ENCODE results near the gene COL4A6. TPM values are rescaled to one million over a fixed set of nuclear protein-coding genes. Genes with fewer than 3 reads are reported as not detected.

COL4A6 gene
- total and polyA plus RNA-seq, 2 of the 8 experiments (the other 6 are each of a cell fraction or from before 2014, with no cell fraction given), result 5.9 to 11.8 TPM

DNA sequence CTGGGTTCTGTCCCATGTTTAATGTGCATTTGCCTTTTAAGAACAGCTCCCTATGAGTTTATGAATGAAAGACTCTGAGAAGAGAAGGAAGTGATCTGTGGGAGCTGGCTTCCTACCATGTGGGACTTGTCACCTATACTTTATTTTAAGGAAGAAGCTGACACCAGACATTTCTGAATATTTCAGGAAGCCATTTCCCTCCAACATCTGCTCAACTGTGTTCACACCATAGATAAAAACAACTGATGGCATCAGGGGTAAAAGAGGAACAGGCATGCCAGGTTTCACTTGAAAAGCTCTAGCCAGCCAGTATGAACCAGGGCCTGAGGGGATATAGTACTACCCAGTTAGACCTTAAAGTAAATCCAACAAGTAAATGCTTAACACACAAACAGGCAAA lies 116.0 kb downstream of the COL4A6 start:
- CTCF ChIA-PET (ENCODE audit: partially characterized antibody), result interaction anchor here (0.8 to 1.3 kb wide), 2 partner anchors 15 to 528 kb away, joined by 3 read pairs; no protein-coding TSS in a partner anchor
- no peaks in the 10 kb centered on the region for H3K79me2 ChIP-seq (ENCODE audit: control insufficient read depth in 1 of 2, insufficient read depth in 2 of 2, low read length in 2 of 2)
- DNase-seq (ENCODE audit: low read depth in 1 of 2, low spot score in 2 of 2), result no peak
- TF ChIP-seq RBBP5 (IDR thresholded peaks at IDR 0.05; ENCODE audit: borderline replicate concordance, low read depth, low read length) (no peak), EGR1 (IDR thresholded peaks at IDR 0.05; ENCODE audit: borderline replicate concordance, low read depth, low read length) (no peak), POLR2A (IDR thresholded peaks at IDR 0.05; ENCODE audit: control extremely low read depth in 1 of 2, low read depth in 2 of 2, low read length in 2 of 2) (no peak), SIN3A (conservative IDR thresholded peaks at IDR 0.05 in 1 of 2, IDR thresholded peaks at IDR 0.05 in 1 of 2; ENCODE audit: low read depth in 1 of 2, low read length in 2 of 2) (no peak), FOSL1 (IDR thresholded peaks at IDR 0.05; ENCODE audit: insufficient read depth, low read depth, low read length) (no peak)

More for the DNA sequence above, 116.0 kb downstream of the COL4A6 start:
- H2BK12ac ChIP-seq (ENCODE audit: low read depth, low read length), result no peak overlapping the region
- no peak for FAIRE-seq
- H2BK5ac ChIP-seq (ENCODE audit: low read depth, low read length), result no peak overlapping the region
- H4K91ac ChIP-seq (replicated peaks; ENCODE audit: insufficient read length, low read length), result no peak overlapping the region
- H2BK20ac ChIP-seq (ENCODE audit: low read length), result no peak overlapping the region
- no peaks in the 10 kb centered on the region for H4K20me1 ChIP-seq (replicated peaks in 1 of 2; ENCODE audit: control insufficient read depth in 1 of 2, insufficient read depth in 2 of 2, low read length in 2 of 2)
- no peak overlapping the region for H3K18ac ChIP-seq (ENCODE audit: extremely low read depth, low read length)
- no peak overlapping the region for H3K4me2 ChIP-seq (ENCODE audit: insufficient read depth in 1 of 2, low read depth in 2 of 2, low read length in 2 of 2)
- no peak overlapping the region for H4K5ac ChIP-seq (ENCODE audit: insufficient read length, low read depth, low read length)
- POLR2A ChIA-PET (ENCODE audit: partially characterized antibody), result no interaction called here
- no peak overlapping the region for H3K4ac ChIP-seq (replicated peaks; ENCODE audit: insufficient read length, low read depth, low read length)
- H3K27ac ChIP-seq (ENCODE audit: low read depth, low read length), result no peak overlapping the region
- H4K8ac ChIP-seq (ENCODE audit: extremely low read depth, insufficient read depth, low read length), result no peak overlapping the region
- no peaks in the 10 kb centered on the region for H3K4me1 ChIP-seq (replicated peaks in 1 of 4; ENCODE audit: control insufficient read depth in 3 of 4, insufficient read depth in 4 of 4, low read length in 3 of 4)
- no peaks in the 10 kb centered on the region for H3K79me1 ChIP-seq (ENCODE audit: low read depth, low read length)
- no peak overlapping the region for H3K56ac ChIP-seq (replicated peaks; ENCODE audit: insufficient read length, low read depth, low read length)
- no peak overlapping the region for H2AFZ ChIP-seq (ENCODE audit: low read length)
- no peaks in the 10 kb centered on the region for H3K36me3 ChIP-seq (ENCODE audit: control insufficient read depth in 2 of 4, insufficient read depth in 4 of 4, low read length in 3 of 4)
- no peak overlapping the region for H2BK120ac ChIP-seq (replicated peaks; ENCODE audit: low read depth, low read length)
- no peak overlapping the region for H2BK15ac ChIP-seq (ENCODE audit: low read length)
- H2AK5ac ChIP-seq (ENCODE audit: low read depth, low read length), result no peak overlapping the region
- no peak overlapping the region for H3K9ac ChIP-seq (replicated peaks in 1 of 4; ENCODE audit: extremely low read depth in 1 of 4, low read depth in 3 of 4, low read length in 3 of 4)
- H3K23me2 ChIP-seq (ENCODE audit: low read depth, low read length), result no peaks in the 10 kb centered on the region
- H3K4me3 ChIP-seq (ENCODE audit: extremely low read depth in 1 of 4, insufficient read depth in 2 of 4, low read depth in 3 of 4, low read length in 4 of 4), result no peak overlapping the region
- no peaks in the 10 kb centered on the region for H3K27me3 ChIP-seq (replicated peaks in 1 of 4; ENCODE audit: control insufficient read depth in 3 of 4, extremely low read depth in 1 of 4, insufficient read depth in 3 of 4, low read length in 3 of 4)
- H3K23ac ChIP-seq (ENCODE audit: insufficient read length), result no peak overlapping the region
- no peaks in the 10 kb centered on the region for H3K9me3 ChIP-seq (ENCODE audit: insufficient read depth in 2 of 2, low read depth in 1 of 2, low read length in 1 of 2)
- H3K14ac ChIP-seq (ENCODE audit: insufficient read length), result no peak overlapping the region

Measured in H1 (cell line).